Kidney epithelial cell (primary cell): Measurements from ENCODE around the gene TTLL11. TPM values are rescaled to one million over a fixed set of nuclear protein-coding genes. Genes with fewer than 3 reads are reported as not detected.

Experiments
- DNase-seq: peaks from one replicate; pipeline ENCODE4 v3.0.0-alpha.2; 2010; ENCODE audit warnings: low read depth
- H3K27me3 ChIP-seq: 2 replicates; pipeline ENCODE4 v1.6.0; 2011; ENCODE audit warnings: low read length; ENCODE audit not compliant: control insufficient read depth, insufficient read depth
- H3K36me3 ChIP-seq: 2 replicates; pipeline ENCODE4 v1.5.1; 2011; ENCODE audit warnings: low read length; ENCODE audit not compliant: control insufficient read depth, insufficient read depth
- H3K4me3 ChIP-seq: 2 replicates; pipeline ENCODE4 v1.5.1; 2011; ENCODE audit warnings: low read depth, mild to moderate bottlenecking, control low read depth, low read length
- total RNA-seq: library from RNA; depleted of rRNA; stranded (reverse); fragments of >200 nt; gene quantifications from 2 replicates; pipeline ENCODE4 v1.2.3, GENCODE V29; 2015
- TF ChIP-seq, protein P1 (sequence below): IDR thresholded peaks from 2 replicates; pipeline ENCODE4 v1.5.1; 2011; ENCODE audit warnings: mild to moderate bottlenecking, moderate library complexity, low read length, control low read depth, inconsistent platforms; ENCODE audit not compliant: insufficient read depth, poor library complexity, severe bottlenecking

The TTLL11 gene
- total RNA-seq, 1 donor from 2014 or later: 4.2 TPM

DNA sequence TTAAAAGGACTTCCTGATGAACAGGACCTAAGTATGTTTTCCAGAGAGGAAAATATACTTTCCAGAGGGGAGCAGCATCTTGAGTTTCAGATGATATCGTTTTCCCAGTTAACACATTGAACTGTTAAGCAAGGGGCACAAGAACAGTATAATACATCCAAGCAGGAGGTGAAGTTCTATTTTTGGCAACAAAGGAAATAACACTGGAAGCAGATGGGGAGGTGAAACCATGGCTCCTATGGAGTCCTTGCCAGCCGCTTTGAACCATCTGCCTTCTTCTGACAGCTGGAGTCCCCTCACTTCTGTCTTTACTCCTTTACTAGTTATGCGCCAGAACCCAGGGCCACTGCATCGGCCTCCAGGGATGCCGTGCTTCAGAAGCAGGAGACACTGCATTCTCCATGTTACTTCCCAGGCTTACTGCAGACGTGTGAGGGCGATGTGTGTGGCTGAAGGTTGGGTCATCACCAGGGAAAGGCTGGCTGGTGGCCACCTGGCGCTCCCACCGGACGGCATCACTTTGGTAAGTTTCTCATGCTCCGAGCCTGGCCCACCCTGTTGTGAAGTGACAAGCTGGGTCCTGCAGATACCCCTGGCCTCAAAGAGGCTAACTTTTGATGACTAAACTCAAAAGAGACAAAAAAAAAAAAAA lies 77.8 kb downstream of the TTLL11 start:
- no peak for DNase-seq
- H3K36me3 ChIP-seq: no peaks in the 10 kb centered on the region
- H3K4me3 ChIP-seq: no peak overlapping the region
- H3K27me3 ChIP-seq: no peaks in the 10 kb centered on the region
- TF ChIP-seq, protein P1, sequence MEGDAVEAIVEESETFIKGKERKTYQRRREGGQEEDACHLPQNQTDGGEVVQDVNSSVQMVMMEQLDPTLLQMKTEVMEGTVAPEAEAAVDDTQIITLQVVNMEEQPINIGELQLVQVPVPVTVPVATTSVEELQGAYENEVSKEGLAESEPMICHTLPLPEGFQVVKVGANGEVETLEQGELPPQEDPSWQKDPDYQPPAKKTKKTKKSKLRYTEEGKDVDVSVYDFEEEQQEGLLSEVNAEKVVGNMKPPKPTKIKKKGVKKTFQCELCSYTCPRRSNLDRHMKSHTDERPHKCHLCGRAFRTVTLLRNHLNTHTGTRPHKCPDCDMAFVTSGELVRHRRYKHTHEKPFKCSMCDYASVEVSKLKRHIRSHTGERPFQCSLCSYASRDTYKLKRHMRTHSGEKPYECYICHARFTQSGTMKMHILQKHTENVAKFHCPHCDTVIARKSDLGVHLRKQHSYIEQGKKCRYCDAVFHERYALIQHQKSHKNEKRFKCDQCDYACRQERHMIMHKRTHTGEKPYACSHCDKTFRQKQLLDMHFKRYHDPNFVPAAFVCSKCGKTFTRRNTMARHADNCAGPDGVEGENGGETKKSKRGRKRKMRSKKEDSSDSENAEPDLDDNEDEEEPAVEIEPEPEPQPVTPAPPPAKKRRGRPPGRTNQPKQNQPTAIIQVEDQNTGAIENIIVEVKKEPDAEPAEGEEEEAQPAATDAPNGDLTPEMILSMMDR: no peak

DNA sequence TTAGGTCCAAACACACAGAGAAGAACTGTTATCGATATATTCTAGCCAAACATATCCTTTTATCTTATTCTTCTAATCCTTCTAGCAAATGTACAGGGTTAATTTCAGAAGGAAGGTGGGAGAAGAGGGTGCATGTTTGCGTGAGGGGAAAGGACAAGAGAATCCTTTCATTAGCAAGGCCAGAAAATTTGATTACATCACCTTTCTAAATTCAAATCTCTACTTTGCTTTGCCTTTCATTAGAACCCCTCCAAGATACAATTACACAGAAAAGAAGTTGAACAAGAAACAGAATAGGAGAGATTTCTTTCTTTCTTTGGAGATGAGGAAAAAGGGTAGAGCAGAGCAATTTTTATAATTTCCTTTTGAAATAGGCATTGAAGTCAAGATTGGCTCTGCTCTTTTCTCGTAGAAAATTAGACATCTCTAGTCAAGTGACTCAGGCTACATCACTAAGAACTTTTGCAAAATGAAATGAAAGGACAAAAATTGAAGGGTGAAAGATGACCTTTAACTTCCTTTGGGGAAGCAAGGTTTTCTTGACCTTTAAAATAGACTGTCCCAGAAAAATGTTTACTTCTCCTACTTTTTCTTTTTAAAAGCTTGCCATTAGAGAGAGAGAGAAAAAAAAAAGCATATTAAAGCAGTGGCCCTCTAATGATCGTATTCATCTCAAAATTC lies 81.2 kb downstream of the TTLL11 start:
- no peaks in the 10 kb centered on the region for H3K36me3 ChIP-seq
- no peak overlapping the region for H3K4me3 ChIP-seq
- TF ChIP-seq, protein P1: no peak
- H3K27me3 ChIP-seq: no peaks in the 10 kb centered on the region
- no peak for DNase-seq

DNA sequence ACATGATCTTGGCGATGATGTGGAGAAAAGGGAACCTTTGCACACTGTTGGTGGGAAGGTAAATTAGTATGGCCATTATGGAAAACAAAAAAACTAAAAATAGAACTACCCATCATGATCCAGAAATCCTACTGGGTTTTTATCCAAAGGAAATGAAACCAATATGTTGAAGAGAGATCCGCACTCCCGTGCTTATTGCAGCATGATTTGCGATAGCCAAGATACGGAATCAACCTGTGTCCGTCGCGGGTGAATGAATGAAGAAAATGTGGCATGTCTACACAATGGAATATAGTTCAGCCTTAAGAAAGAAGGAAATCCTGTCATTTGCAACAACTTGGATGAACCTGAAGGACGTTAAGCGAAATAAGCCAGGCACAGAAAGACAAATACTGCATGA lies 84.5 kb downstream of the TTLL11 start:
- no peak overlapping the region for H3K4me3 ChIP-seq
- TF ChIP-seq, protein P1: no peak
- H3K36me3 ChIP-seq: no peaks in the 10 kb centered on the region

DNA sequence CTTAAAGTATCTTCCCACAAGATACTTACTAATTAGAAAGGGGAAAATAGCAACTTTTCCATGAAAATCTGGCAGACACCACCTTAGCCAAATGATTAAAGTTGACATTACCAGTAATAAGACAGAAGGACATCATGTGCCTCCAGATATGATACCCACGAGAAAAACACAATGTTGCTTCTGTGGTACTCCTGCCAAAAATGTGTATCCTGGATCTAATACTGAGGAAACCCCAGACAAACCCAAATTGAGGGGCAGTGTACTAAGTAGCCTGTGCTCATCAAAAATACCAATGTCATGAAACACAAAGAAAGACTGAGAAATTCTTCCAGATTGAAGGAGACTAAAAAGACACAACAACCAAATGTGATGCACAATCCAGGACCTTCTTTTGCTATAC lies 85.3 kb downstream of the TTLL11 start:
- TF ChIP-seq, protein P1: no peak

More for the DNA sequence above, 84.5 kb downstream of the TTLL11 start:
- H3K27me3 ChIP-seq: no peaks in the 10 kb centered on the region
- no peak for DNase-seq

DNA sequence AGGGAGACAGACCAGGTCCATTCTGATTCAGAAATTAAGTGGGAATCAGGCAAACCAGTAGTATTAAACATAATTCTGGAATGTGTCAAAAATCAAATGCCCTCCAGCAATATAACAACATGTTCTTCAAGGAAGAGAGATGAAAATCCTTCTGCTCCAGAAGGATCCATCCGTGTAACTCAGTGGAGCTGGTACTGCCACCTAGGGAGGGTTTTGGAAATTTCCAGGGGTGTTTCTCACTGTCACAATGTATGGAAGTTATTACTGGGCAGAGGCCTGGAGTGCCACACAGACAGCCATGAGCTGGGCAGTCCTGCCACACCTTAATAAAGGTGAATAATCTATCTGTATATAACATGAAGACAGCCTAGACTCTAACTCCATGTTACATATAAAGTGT lies 87.5 kb downstream of the TTLL11 start:
- H3K4me3 ChIP-seq: no peak overlapping the region
- TF ChIP-seq, protein P1: peak; percentile 61
- no peaks in the 10 kb centered on the region for H3K27me3 ChIP-seq
- H3K36me3 ChIP-seq: no peaks in the 10 kb centered on the region
- no peak for DNase-seq

More for the DNA sequence above, 85.3 kb downstream of the TTLL11 start:
- H3K36me3 ChIP-seq: no peaks in the 10 kb centered on the region
- DNase-seq: no peak
- H3K27me3 ChIP-seq: no peaks in the 10 kb centered on the region
- H3K4me3 ChIP-seq: no peak overlapping the region
